NCI-H128 (cell line): ENCODE measurements around the gene CELSR2.
"Not testable (repeated sequence)": the region's sequence is repeated elsewhere in the genome, so short reads cannot be mapped to it uniquely, and the experiment has no call there.

Source experiments
- DNase-seq: peaks from one replicate; lab custom pipeline; 2025; ENCODE audit not compliant: unreplicated experiment; lab: John Stamatoyannopoulos, UW

The CELSR2 gene

DNA sequence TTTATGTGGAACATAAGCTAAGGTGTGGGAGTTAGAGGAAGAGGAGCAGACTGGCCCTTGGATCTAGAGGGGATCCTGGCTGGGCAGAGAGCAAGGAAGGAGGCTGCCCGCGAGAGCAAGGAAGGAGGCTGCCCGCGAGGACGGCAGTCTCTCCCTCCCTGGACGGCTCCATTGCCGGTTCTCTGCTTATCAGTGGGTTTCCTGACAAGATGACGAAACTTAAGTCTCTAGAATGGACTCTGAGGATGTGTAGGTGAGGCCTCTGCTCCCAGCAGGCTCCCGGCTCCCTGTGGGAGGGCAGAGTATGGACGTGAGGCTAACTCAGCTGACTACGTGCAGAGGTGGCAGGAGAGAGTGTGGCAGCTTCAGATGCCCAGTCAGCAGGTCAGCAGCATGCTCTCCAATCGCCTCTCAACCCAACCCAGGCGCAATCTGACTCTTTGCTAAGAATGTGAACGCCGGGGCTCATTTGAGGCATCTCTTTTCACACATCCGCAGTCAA is 51.4 kb downstream of the CELSR2 start:
- no peak for DNase-seq

DNA sequence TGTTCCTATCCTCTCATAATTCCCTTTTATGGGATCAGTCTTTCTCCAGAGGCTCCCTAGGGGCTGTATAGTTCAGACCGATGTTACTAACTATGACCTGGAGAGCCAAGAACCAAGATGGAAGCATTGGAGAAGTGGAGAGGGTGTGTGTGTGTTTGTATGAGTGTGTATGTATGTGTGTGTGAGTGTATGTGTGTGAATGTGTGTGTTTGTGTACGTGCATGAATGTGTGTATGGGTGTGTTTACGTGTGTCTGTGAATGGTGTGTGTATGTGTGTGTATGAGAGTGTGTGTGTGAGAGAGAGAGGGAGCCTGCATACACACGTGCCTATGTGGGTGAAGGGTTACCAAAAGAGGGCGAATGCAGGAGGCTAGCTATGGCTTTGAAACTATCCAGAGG is 52.5 kb downstream of the CELSR2 start:
- DNase-seq = no peak

DNA sequence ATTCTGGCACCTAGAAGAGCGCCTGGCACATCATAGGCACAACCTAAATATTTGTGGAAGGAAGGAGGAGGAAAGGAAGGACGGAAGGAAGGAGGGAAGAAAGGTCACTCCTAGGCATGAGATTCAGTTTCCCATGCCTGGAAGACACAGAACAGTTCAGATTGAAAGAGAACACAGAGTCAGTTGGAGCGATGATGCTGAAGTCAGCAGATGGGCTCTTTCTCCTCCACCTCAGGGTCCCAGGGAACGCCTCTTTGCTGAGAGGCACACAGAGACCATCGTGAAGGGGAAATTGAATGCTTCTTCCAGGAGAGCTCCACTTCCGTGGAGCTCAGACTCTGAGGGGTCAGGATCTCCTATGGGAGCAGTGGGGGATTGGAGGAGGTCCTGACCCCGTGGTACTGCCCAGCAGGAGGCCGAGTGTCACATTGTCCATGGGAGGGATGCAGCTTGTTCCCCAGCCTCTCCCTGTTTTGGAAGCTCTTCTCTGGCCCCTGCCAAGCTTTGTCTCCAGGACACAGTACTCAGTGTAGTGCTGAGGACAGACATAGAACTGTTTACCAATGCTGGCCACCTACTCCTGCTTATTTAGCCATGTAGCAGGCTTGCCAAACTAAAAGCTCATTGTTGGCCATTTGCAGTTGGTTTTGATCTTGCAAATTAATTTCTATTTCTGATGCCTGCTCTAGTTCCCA is 55.0 kb downstream of the CELSR2 start:
- no peak for DNase-seq

GRCh38 chr1:109305991-109306390 is 56.7 kb downstream of the CELSR2 start:
- DNase-seq = not testable (repeated sequence)

GRCh38 chr1:109306832-109307273 is 57.5 kb downstream of the CELSR2 start, which contains the start of gene MYBPHL:
Gene MYBPHL, minus strand, starts transcription at chr1:109307011. Its CDS starts 20 bp downstream, at chr1:109306991.
- DNase-seq = no peak

- DNase-seq = no peak
Observed at GRCh38 chr1:109307274-109308021, 58.1 kb downstream of the CELSR2 start.

DNA sequence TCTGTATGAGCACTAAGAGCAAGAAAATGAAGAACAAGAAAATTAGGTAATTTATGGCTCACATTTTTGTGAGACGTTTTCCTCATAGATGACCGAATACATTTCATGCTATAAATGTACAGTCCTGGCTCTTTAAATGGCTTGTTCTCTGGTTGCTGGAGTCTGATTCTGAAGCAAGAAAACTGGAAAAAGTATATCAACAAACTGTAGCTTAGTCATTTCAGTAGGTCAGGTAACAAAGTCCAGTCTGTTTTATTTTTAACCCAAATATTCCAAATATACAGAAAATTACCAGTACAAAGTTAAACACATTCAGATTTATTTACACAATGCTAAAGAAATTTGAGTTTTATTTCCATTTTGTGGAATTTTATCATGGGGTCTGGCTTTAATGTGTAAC is 60.0 kb downstream of the CELSR2 start:
- DNase-seq = no peak

GRCh38 chr1:109312246-109312645 is 62.9 kb downstream of the CELSR2 start:
- no peak for DNase-seq

GRCh38 chr1:109312978-109313775 is 63.8 kb downstream of the CELSR2 start:
- no peak for DNase-seq

GRCh38 chr1:109314795-109315194 is 65.5 kb downstream of the CELSR2 start:
- DNase-seq = no peak

DNA sequence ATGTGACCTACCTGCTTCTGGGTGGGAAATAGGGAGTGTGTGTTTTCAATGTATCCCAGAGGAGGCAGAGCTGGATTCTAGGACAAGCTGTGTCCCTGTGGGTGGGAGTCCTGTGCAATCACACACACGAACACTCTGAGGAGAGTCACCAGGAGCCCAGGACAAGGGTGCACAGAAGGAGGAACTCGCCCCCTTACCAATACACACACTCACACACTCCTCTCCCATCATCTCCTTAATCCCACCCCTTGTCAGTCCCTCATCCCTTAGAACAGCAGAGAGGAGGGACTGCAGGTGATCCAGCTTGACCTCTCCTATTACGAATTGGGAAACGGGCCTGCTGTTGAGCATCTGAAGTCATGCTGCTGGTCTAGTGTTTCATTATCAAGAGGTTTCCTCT is 65.9 kb downstream of the CELSR2 start:
- no peak for DNase-seq

GRCh38 chr1:109316506-109316905 is 67.2 kb downstream of the CELSR2 start:
- DNase-seq = no peak

DNA sequence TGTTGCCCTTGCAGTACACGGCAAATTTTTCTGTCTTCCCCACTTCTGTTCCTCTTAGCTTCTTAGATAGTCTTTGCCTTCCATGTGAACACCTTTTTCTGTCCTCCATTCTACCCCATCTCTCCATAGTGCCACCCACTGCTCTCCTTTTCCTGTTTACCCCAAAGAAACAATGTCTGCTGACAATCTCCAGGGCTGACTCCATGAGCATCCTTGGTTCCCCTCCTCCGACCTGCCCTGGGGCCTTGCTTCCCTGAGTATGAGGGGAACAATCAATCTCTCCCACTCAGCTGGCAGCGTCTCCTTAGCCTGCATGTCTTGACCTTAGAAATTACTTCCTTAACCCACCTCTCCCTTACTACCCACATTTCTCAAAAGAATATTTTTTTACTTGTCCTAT is 69.8 kb downstream of the CELSR2 start:
- DNase-seq = no peak

- DNase-seq = no peak
Observed at GRCh38 chr1:109322974-109323373, 73.6 kb downstream of the CELSR2 start.
